NCI-H748 (cell line): Measurements from ENCODE around the gene BRCA1.
"Not testable (repeated sequence)": the region's sequence is repeated elsewhere in the genome, so short reads cannot be mapped to it uniquely, and the experiment has no call there.

Experiments used
- DNase-seq: peaks from one replicate; lab custom pipeline; 2025; ENCODE audit not compliant: unreplicated experiment; lab: John Stamatoyannopoulos, UW

The BRCA1 gene

GRCh38 chr17:43070257-43070656, 54.9 kb downstream of the BRCA1 start:
- DNase-seq: no peak

- no peak for DNase-seq
Measured at GRCh38 chr17:43069368-43069898, 55.7 kb downstream of the BRCA1 start.

- no peak for DNase-seq
Measured at GRCh38 chr17:43068570-43069367, 56.4 kb downstream of the BRCA1 start.

GRCh38 chr17:43062984-43063638, 62.1 kb downstream of the BRCA1 start:
- DNase-seq: no peak

- DNase-seq: no peak
Measured at GRCh38 chr17:43056051-43056450, 69.1 kb downstream of the BRCA1 start.

- DNase-seq: not testable (repeated sequence)
Measured at GRCh38 chr17:43053008-43053407, 72.2 kb downstream of the BRCA1 start.

- no peak for DNase-seq
Measured at GRCh38 chr17:43051969-43052368, 73.2 kb downstream of the BRCA1 start.

- no peak for DNase-seq
Measured at GRCh38 chr17:43044024-43044423, 81.1 kb downstream of the BRCA1 start.

- no peak for DNase-seq
Measured at GRCh38 chr17:43043307-43043706, 81.9 kb downstream of the BRCA1 start.

GRCh38 chr17:43042025-43042628, 83.0 kb downstream of the BRCA1 start:
- DNase-seq: no peak

- no peak for DNase-seq
Measured at GRCh38 chr17:43040655-43041054, 84.5 kb downstream of the BRCA1 start.

- DNase-seq: no peak
Measured at GRCh38 chr17:43039646-43040045, 85.5 kb downstream of the BRCA1 start.

- DNase-seq: no peak
Measured at GRCh38 chr17:43034894-43035293, 90.3 kb downstream of the BRCA1 start.

GRCh38 chr17:43033948-43034881, 90.9 kb downstream of the BRCA1 start:
- peak; percentile 25 for DNase-seq

- no peak for DNase-seq
Measured at GRCh38 chr17:43031666-43032065, 93.5 kb downstream of the BRCA1 start.

GRCh38 chr17:43030137-43030767, 94.9 kb downstream of the BRCA1 start:
- no peak for DNase-seq

- no peak for DNase-seq
Measured at GRCh38 chr17:43028221-43028861, 96.8 kb downstream of the BRCA1 start.

- no peak for DNase-seq
Measured at GRCh38 chr17:43027091-43028032, 97.8 kb downstream of the BRCA1 start.

GRCh38 chr17:43026595-43026994, 98.6 kb downstream of the BRCA1 start:
- DNase-seq: no peak
